NCI-H128 (cell line): Measurements from ENCODE around the gene PPP1R2.
"Not testable (repeated sequence)": the region's sequence is repeated elsewhere in the genome, so short reads cannot be mapped to it uniquely, and the experiment has no call there.

Source experiments
- DNase-seq: peaks from one replicate; lab custom pipeline; 2025; ENCODE audit not compliant: unreplicated experiment; lab: John Stamatoyannopoulos, UW

Gene PPP1R2

DNA sequence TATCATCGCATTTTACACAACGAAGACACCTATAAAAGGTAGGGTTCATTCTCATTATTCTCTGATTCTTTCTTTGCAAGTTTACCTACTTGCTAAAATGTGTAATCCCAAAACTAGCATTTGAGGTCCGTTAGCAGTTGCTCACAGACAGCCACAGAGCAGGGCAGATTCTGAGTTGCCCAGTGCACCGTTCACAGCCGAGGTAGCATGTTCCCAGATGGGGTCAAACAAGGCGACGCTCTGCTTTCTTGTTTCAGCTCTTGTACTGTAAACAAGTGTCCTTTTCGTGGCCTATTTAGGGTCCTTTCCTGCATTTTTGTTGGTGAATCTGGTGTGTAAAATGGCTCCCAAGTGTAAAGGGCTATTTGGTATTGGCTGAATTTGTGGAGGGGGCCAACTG lies 3.1 kb downstream of the PPP1R2 start:
- no peak for DNase-seq

DNA sequence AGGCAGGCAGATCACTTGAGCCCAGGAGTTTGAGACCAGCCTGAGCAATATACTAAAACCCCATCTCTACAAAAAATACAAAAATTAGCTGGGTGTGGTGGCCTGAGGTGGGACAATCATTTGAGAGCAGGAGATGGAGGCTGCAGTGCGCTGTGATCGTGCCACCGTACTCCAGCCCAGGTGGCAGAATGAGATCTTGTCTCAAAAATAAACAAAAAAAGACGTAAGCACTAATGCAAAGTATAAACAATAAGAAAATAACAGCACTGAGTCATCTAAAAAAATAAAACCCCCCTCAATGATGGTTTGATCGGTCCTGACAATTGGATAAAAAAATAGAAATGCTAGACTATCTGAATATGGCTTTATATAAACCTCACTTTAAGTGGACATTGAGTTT lies 3.6 kb downstream of the PPP1R2 start:
- DNase-seq, result no peak

DNA sequence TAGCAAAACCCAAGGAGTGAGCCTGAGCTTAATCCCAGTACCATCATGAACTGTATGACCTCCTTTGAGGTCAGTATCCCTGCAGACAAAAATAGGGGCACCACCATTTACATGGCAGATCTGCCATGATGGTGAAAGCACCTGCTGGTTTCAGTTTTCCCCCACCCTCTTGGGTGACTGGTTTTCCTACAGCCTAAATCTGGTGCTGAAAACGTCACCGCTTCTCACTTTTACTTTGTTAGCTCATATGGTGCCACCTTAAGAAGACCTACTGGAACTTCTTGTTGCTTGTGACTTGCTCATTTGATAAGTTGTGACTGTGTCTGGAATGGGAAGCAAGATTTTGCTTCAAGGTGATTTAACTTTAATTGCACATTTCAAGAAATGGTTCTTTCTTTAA lies 5.1 kb downstream of the PPP1R2 start:
- DNase-seq, result no peak

DNA sequence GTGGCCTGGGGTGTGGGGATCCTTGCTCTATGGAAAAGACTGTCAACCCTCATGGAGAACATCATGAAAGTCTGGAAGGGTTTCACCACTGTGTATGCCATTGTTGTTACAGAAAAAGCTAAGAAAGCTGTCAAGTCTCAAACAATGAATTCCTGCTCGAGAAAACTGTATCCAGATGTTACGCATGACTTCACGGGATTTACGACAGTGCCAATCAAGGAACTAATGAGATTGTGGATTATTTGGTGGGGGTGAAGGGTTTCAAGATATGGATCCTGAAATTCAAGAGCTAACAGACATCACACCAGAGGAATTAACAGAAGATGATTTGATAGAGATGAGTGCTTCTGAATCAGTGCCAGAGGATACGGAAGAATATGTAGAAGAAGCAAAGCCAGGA lies 7.8 kb downstream of the PPP1R2 start:
- DNase-seq, result no peak

DNA sequence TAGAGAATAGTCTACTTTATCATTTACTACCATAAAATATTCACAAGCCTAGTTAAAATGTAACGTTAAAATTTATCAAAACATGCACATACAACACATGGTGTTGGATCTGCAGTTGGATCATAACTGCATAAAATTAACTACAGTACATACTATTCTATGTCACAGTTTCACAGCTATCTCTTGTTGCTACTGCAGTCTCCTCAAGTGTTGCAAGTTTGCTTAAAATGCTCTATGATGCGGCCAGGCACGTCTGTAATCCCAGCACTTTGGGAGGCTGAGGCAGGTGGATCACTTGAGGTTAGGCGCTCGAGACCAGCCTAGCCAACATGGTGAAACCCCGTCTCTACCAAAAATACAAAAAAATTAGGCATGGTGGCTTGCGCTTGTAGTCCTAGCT lies 10.3 kb downstream of the PPP1R2 start:
- no peak for DNase-seq

DNA sequence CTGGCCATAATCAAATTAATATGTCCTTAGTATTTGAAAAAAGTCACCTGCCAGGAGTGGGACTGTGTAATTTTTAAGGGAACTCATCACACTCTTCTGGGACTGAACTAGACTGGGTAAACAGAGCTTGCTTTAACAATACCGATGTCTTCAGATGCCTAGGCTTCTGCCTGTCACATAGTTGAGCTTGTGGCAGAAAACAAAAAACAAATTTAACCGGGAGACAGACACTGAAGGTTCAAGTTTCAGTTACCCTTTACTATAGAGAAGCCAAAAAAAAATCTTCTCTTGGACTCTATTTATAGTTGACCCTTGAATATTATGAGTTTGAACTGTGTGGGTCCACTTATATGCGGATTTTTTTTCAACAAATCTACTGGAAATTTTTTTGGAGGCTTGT lies 10.8 kb downstream of the PPP1R2 start:
- DNase-seq, result no peak

DNA sequence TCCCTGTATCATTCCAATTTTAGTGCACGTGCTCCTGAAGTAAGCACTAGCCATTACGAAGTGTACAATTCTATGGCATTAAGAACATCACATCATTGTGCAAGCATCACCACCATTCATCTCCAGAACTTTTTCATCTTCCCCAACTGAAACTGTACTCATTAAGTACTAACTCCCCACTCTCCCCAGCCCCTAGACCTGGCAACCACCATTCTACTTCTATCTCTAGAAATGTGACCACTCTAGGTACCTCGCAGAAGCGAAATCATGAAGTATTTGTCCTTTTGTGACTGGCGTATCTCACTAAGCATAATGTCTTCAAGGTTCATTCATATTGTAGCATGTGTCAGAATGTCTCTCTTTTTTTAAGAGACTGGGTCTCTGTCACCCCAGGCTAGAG lies 11.4 kb downstream of the PPP1R2 start:
- no peak for DNase-seq

DNA sequence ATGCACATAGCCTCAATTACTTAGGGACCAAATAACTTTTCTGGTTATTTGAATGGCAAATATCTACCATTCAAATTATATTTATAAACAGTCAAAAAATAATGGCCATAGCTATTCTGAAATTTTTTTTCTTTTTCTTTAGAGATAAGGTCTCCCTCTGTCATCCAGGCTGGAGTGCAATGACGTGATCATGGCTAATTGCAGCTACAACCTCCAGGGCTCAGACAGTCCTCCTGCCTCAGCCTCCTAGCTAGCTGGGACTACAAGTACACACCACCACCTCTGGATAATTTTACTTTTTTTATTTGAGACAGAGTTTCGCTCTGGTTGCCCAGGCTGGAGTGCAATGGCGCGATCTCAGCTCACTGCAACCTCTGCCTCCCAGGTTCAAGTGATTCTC lies 16.6 kb downstream of the PPP1R2 start:
- DNase-seq, result no peak

DNA sequence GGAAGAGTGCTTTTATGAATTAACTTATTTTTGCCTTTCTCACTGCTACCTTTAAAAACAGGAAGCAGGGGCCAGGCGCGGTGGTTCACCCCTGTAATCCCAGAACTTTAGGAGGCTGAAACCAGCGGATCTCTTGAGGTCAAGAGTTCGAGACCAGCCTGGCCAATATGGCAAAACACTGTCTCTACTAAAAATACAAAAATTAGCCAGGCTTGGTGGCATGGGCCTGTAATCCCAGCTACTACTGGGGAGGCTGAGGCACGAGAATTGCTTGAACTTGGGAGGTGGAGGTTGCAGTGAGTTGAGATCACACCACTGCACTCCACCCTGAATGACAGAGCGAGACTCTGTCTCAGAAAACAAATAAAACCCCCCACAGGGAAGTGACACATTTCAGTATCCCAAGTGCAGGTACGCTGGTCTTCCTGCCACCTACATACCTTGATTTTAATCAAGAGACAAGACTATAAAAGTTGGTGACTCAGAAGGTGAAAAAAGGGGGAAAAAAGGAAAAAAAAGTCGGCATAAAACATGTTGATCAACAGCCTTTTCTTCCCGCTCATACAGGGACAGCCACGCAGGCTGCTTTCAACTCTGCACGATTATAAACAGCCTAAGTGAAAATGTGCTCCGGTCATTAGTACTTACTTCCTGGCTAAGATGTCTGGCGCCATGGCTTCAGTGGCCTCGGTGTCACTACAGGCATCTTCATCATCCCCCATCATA lies 18.8 kb downstream of the PPP1R2 start:
- DNase-seq, result no peak

DNA sequence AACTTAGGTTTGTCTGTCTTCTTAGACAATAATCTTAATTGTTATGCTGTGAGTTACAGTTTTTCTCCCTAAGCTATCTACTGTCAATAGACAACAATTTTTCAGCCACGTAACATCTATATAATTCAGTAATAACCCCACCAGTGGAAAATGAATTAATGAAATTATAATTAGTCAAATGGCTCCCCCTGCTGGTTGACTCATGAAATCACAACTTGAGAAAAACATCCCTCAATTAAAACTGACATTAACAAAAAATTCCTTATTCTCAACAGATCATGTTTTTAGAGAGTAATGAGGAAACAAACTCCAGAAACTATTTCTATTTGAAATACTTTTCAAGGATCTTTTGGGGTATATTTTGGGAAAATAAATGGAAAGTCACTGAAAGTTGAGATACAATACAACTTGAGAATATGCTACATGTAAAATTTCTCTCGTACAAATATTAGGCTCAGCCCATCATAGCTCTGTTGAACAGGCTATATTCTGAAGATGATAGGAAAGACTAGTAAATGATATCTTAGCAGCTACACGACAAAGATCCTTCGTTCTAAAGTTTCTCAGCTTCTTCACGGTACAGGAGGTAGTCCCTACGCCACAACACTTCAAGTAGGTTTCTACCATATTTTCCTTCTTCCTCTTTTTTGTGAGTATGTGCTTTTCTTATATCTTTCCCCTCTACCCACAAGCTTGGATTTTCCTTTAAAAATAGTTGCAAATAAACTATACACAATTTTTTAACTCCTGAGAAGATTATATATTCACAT lies 20.7 kb downstream of the PPP1R2 start:
- peak; percentile 18 for DNase-seq

DNA sequence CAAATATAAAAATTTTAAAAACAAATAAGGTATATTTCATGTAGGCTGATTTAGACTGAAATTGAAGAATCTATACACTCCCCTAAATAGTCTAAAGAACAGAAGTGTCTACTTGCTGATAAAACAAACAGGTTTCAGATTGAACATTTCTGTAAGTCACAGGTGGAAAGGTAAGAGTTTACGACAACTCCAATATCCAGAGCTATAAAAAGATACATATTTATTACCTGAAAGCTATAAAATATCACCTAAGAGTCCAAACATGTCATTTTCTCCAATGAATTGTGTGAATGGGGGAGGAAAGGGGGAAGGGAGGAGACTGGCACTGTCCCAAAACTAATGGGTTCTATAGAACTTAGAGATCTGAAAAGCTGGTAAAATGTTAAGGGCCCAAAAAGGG lies 26.1 kb downstream of the PPP1R2 start:
- no peak for DNase-seq

DNA sequence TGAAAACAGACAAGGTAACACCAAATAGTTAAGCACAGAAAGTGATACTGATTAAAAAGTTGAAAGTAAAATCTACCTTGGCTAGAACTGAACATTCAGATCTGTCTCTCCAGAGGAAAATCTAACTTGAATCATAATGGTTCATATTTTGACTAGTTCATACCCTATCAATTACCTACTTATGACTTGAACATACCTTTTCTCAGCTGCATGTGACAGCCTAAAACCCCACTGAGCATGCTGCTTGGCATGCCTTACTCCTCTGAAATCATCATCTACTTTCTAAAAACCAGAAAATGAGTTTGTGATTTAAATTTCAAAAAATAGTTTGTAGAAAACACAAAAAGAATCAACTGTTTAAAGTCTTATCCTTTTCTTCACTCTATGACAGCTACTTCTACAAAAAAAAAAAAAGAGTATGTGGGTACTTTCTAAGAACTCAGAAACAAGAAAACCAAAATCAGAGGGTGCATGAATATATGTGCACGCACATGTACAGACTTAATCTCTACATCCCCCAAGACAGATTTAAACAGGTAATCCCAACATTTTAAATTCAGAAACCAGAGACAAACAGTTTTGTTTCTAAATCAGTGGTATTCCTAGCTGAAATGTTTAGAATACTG lies 28.4 kb downstream of the PPP1R2 start:
- not testable (repeated sequence) for DNase-seq

DNA sequence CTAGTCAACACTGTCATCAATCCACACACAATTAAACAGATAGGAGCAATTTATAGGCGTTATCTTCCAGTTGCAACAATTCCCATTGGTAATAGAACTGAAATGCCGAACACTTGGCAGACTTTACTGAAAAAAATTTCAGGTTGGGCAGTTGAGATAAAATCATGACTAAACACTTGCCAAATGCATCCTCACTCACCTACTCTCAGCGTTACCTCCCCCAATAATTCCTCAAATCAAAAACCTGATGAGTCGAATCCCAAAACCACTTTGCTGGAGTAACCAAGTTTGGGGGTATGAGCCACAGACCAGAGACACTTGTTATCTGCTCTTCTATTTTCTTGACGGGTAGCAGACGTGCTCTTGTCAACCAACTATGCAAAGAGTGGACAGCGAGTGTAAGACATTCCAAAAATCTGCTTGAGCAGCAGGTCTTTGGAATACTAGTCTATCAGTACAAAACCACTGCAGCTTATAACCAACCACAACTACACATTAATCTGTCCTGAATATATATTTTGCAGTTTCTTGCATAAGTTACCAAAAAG lies 30.3 kb downstream of the PPP1R2 start:
- DNase-seq, result no peak

DNA sequence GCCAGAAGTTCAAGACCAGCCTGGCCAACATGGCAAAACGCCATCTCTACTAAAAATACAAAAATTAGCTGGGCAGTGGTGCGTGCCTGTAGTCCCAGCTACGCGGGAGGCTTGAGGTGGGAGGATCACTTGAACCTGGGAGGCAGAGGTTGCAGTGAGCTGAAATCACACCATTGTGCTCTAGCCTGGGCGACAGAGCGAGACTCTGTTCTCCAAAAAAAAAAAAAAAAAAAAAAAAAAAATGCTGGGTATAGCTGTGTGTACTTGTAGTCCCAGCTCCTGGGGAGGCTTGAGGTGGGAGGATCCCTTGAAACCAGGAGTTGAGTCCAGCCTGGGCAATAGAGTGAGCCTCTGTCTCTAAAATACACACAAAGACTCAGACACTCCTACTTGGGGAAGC lies 32.0 kb downstream of the PPP1R2 start:
- no peak for DNase-seq

DNA sequence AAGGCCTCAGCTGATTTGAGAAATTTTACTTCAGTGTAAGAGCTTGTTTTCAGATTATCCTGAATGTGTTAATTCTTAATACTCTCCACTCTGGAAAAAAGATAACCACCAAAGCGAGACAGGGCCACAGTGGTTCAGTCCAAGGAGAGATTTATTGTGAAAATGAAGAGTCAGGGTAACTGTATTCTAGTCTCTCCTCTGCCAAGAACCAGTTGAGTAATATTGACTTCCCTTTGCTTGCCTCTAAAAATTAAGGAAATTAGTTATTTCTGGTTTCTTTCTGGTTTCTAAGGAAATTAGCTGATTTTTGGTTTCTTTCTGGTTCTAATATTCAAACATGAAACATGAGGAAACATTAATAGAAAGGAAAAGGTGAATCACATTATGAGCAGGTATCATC lies 34.9 kb downstream of the PPP1R2 start:
- DNase-seq, result no peak

DNA sequence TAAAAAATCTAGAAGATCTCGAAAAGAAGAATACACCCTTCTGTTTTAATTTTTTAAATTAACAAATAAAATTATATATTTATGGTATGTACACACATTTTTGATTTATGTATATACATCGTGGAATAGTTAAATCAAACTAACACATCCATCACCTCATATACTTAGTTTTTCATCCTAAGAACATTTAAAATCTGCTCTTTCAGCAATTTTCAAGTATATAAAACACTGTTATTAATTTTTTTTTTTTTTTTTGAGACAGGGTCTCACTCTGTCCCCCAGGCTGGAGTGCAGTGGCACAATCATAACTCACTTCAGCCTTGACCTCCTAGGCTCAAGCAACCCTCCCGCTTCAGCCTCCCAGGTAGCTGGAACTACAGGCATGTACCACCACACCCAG lies 67.5 kb downstream of the PPP1R2 start:
- DNase-seq, result no peak

DNA sequence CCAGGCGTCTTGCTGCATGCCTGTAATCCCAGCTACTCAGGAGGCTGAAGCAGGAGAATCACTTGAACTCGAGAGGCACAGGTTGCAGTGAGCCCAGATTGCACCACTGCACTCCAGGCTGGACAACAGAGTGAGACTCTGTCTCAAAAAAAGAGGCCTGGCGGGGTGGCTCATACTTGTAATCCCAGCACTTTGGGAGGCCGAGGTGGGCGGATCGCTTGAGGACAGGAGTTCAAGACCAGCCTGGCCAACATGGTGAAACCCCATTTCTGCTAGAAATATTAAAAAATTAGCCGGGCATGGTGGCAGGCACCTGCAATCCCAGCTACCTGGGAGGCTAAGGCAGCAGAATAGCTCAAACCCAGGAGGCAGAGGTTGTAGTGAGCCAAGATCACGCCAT lies 68.0 kb downstream of the PPP1R2 start:
- not testable (repeated sequence) for DNase-seq

DNA sequence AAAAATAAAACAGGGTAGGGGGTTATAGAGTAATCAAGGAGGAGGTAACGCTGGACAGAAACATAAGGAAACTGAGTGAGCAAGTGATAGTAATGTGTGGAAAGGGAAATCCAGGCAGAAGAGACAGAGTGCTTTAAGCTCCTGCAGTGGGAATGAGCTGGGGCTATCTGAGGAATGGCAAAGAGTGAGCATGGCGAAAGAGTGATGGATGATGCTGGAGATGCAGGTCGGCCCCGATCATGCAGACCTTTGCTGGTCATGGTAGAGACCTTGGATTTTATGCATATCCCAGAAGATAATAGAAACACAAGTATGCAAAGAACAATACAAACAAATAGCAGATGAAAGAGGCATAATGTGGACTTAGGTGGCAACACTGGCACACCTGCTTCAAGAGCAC lies 74.3 kb downstream of the PPP1R2 start:
- no peak for DNase-seq

DNA sequence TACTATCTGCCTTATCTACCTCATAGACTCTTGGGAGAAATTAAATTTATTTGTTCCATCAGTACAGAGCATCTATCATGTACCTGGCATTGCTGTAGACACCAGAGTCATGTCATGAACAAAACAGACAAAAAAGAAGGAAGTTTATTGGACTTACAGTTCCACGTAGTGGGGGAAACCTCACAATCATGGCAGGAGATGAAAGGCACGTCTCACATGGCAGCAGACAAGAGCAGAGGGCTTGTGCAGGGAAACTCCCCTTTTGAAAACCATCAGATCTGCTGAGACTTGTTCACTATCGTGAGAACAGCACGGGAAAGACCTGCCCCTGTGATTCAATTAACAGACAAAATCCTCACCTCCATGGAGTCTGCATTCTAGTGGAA lies 74.7 kb downstream of the PPP1R2 start:
- no peak for DNase-seq

DNA sequence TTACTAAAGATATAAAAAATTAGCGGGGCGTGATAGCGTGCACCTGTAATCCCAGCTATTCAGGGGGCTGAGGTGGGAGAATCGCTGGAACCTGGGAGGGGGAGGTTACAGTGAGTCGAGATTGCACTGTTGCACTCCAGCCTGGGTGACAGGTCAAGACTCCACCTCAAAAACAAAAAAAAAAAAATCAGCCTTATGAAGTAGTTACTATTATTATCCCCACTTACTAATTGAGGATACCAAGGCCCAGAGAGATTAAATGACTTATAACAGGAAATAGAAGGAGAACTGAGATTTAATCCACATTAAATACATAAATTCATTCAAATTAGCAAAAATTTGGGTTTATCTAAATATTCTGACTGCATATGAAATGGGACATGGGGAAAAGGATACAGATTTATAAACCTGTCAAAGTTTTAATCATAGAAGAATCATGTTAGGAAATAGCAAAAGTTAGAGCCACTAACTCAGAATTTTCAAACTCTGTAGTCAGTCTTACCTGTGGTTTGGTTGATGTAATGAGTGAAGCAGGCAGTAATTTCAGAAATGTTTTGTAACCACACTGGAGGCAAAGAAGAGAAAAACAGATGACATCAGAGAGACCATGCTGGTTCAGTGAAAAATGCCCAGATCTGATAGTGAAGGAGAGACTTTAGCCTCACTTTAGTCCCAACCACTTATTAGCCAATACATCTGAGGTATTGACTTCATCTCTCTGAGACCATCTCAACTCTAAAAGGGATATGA lies 75.3 kb downstream of the PPP1R2 start:
- DNase-seq, result no peak

DNA sequence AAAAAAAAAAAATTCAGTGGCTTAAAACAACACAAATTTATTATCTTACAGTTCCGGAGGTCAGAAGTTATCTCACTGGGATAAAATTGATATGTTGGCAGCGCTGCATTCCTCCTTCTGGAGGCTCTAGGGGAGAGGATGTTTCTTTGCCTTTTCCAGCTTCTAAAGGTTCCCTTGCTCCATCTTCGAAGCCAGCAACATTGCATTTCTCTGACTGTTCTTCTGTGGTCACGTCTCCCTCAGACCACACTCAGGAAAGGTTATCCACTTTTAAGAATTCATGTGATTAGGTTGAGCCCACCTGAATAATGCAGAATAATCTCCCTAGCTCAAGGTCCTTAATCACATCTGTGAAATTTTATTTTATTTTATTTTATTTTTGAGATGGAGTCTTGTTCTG lies 76.9 kb downstream of the PPP1R2 start:
- no peak for DNase-seq
